Measurements from ENCODE around the gene KLHDC7B. TPM values are rescaled to one million over a fixed set of nuclear protein-coding genes. Genes with fewer than 3 reads are reported as not detected.

KLHDC7B gene
- total and polyA plus RNA-seq, 2 of the 13 experiments (the other 11 are each of a cell fraction or from before 2014, with no cell fraction given) = 0.11 TPM; not detected in 1

DNA sequence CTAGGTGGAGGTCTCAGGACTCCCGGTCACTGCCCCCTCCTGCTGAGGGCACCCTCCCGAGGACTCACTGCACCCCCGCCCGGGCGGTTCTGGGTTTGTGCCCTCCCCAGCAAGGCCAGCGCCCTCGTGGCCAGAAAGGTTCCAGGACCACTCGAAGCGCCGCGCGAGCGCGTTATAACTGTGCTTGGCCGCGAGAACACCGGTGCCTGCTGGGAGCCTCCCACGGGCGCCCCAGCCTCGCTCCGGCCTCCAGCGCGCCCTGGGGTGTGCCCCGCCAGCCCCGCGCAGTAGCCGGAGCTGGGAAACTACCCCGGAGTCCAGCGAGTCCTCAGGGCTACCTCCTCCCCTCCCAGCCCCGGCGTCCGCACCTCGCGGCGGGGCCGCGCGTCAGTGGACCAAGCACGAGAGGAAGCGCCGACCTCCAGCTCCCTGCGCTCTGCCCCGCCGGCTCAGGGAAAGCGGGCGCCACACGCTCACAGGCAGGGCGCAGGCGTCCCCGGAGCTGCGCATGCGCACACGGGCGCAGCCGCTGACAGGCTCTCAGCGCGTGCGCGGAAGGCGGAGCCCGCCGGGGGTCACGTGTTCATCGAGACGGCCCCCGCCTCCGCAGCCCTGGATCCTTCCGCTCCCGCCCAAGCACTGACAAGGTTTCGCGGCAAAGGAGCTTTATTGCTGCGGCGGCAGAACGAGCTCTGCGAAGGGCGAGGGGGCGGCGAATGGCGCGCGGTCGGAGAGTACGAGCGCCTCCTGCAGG, 20.4 kb upstream of the KLHDC7B start, which contains the start of gene SCO2 (continued):
- TF ChIP-seq GLI4 (CRISPR knock-in tag; IDR thresholded peaks at IDR 0.05; ENCODE audit: borderline replicate concordance) (0 out of 2 replicates have a peak, but pooled peaks have one; percentile 39), ARID3A (IDR thresholded peaks at IDR 0.05; ENCODE audit: low read depth, low read length) (no peak), SMC3 (IDR thresholded peaks at IDR 0.05; ENCODE audit: low read length) (no peak), ZNF446 (CRISPR knock-in tag; IDR thresholded peaks at IDR 0.05) (peak; percentile 46; the same call in 1 of the 2 replicates), NFYB (CRISPR knock-in tag; IDR thresholded peaks at IDR 0.05) (peak; percentile 18; the same call in 1 of the 2 replicates), RXRB (CRISPR knock-in tag; IDR thresholded peaks at IDR 0.05; ENCODE audit: borderline replicate concordance) (peak; percentile 39; the same call in 1 of the 2 replicates), KMT2A (CRISPR knock-in tag; IDR thresholded peaks at IDR 0.05) (peak; percentile 49; the same call in 1 of the 2 replicates), KDM5B (CRISPR knock-in tag; IDR thresholded peaks at IDR 0.05; ENCODE audit: borderline replicate concordance) (peak; percentile 79; the same call in 1 of the 2 replicates), E2F5 (CRISPR knock-in tag; conservative IDR thresholded peaks at IDR 0.05) (peak; percentile 44; the same call in 1 of the 2 replicates), HES4 (CRISPR knock-in tag; IDR thresholded peaks at IDR 0.05; ENCODE audit: borderline replicate concordance) (peak; percentile 80; the same call in 1 of the 2 replicates), STAG1 (CRISPR knock-in tag; IDR thresholded peaks at IDR 0.05) (peak; percentile 39; the same call in 1 of the 2 replicates), KAT2B (IDR thresholded peaks at IDR 0.05; ENCODE audit: borderline replicate concordance, low read depth, low read length) (no peak), SOX13 (IDR thresholded peaks at IDR 0.05) (no peak), SOX13 (CRISPR knock-in tag; conservative IDR thresholded peaks at IDR 0.05 in 1 of 2, IDR thresholded peaks at IDR 0.05 in 1 of 2) (peak in 1 of 2 experiments; percentile 31; a peak in 1 of 4 replicates), ZFAT (CRISPR knock-in tag; conservative IDR thresholded peaks at IDR 0.05) (no peak), ZNF101 (CRISPR knock-in tag; IDR thresholded peaks at IDR 0.05; ENCODE audit: borderline replicate concordance, low read depth) (0 out of 2 replicates have a peak, but pooled peaks have one; percentile 9), KDM5A (IDR thresholded peaks at IDR 0.05; ENCODE audit: borderline replicate concordance, low read length) (no peak), NFIB (CRISPR knock-in tag; IDR thresholded peaks at IDR 0.05; ENCODE audit: borderline replicate concordance) (no peak), RAD51 (IDR thresholded peaks at IDR 0.05; ENCODE audit: borderline replicate concordance) (peak; percentile 96)
- TF ChIP-seq, protein P1, sequence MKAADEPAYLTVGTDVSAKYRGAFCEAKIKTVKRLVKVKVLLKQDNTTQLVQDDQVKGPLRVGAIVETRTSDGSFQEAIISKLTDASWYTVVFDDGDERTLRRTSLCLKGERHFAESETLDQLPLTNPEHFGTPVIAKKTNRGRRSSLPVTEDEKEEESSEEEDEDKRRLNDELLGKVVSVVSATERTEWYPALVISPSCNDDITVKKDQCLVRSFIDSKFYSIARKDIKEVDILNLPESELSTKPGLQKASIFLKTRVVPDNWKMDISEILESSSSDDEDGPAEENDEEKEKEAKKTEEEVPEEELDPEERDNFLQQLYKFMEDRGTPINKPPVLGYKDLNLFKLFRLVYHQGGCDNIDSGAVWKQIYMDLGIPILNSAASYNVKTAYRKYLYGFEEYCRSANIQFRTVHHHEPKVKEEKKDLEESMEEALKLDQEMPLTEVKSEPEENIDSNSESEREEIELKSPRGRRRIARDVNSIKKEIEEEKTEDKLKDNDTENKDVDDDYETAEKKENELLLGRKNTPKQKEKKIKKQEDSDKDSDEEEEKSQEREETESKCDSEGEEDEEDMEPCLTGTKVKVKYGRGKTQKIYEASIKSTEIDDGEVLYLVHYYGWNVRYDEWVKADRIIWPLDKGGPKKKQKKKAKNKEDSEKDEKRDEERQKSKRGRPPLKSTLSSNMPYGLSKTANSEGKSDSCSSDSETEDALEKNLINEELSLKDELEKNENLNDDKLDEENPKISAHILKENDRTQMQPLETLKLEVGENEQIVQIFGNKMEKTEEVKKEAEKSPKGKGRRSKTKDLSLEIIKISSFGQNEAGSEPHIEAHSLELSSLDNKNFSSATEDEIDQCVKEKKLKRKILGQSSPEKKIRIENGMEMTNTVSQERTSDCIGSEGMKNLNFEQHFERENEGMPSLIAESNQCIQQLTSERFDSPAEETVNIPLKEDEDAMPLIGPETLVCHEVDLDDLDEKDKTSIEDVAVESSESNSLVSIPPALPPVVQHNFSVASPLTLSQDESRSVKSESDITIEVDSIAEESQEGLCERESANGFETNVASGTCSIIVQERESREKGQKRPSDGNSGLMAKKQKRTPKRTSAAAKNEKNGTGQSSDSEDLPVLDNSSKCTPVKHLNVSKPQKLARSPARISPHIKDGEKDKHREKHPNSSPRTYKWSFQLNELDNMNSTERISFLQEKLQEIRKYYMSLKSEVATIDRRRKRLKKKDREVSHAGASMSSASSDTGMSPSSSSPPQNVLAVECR (CRISPR knock-in tag; IDR thresholded peaks at IDR 0.05; ENCODE audit: borderline replicate concordance) = peak; percentile 84
- TF ChIP-seq, protein P2, sequence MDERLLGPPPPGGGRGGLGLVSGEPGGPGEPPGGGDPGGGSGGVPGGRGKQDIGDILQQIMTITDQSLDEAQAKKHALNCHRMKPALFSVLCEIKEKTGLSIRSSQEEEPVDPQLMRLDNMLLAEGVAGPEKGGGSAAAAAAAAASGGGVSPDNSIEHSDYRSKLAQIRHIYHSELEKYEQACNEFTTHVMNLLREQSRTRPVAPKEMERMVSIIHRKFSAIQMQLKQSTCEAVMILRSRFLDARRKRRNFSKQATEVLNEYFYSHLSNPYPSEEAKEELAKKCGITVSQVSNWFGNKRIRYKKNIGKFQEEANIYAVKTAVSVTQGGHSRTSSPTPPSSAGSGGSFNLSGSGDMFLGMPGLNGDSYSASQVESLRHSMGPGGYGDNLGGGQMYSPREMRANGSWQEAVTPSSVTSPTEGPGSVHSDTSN (CRISPR knock-in tag; IDR thresholded peaks at IDR 0.05) = no peak
